ENCODE results near the gene CDH22. TPM values are rescaled to one million over a fixed set of nuclear protein-coding genes. Genes with fewer than 3 reads are reported as not detected.

CDH22 gene
- total RNA-seq, 3 donors from 2014 or later, result 0.15 to 0.66 (median 0.16) TPM

GRCh38 chr20:46315311-46315710 is 7.0 kb upstream of the CDH22 start:
- Histone ChIP-seq H3K36me3 (no peaks in the 10 kb centered on the region), H3K27me3 (peaks cover 0 to 78% of the 10 kb centered on the region in 2 donors), H3K4me3 (no peak overlapping the region), H3K4me1 (no peaks in the 10 kb centered on the region), H3K27ac (no peak overlapping the region), H3K9me3 (no peaks in the 10 kb centered on the region)
- DNase-seq (ENCODE audit: low spot score in 2 of 2), result no peak
- TF ChIP-seq POLR2A (IDR thresholded peaks at IDR 0.05) (no peak), POLR2AphosphoS5 (IDR thresholded peaks at IDR 0.05) (no peak), CTCF (IDR thresholded peaks at IDR 0.05) (no peak)
- intact Hi-C loops (cut with DNase I; ENCODE audit: low total_unique reads), result no loop called here

- no peaks in the 10 kb centered on the region for H3K36me3 ChIP-seq
- DNase-seq (ENCODE audit: low spot score in 2 of 2), result no peak
- no peak overlapping the region for H3K27ac ChIP-seq
- intact Hi-C loops (cut with DNase I; ENCODE audit: low total_unique reads), result no loop called here
- TF ChIP-seq POLR2AphosphoS5 (IDR thresholded peaks at IDR 0.05), result no peak
- no peak for TF ChIP-seq POLR2A (IDR thresholded peaks at IDR 0.05)
- TF ChIP-seq CTCF (IDR thresholded peaks at IDR 0.05), result no peak
- H3K9me3 ChIP-seq, result no peaks in the 10 kb centered on the region
- peak overlapping the region in 1 of 3 donors; percentile 49 for H3K4me3 ChIP-seq
- H3K4me1 ChIP-seq, result peaks cover under 1 to 6% of the 10 kb centered on the region in 2 donors
- H3K27me3 ChIP-seq, result peaks cover 0 to 93% of the 10 kb centered on the region in 2 donors
These were observed 4.9 kb upstream of the CDH22 start for GRCh38 chr20:46312945-46313861.

- no peaks in the 10 kb centered on the region for H3K9me3 ChIP-seq
- no peaks in the 10 kb centered on the region for H3K36me3 ChIP-seq
- no peak for DNase-seq (ENCODE audit: low spot score in 2 of 2)
- H3K27ac ChIP-seq, result no peak overlapping the region
- peak overlapping the region in 2 of 3 donors; percentile 15 to 49 for H3K4me3 ChIP-seq
- no peak for TF ChIP-seq CTCF (IDR thresholded peaks at IDR 0.05)
- TF ChIP-seq POLR2A (IDR thresholded peaks at IDR 0.05), result no peak
- no peak for TF ChIP-seq POLR2AphosphoS5 (IDR thresholded peaks at IDR 0.05)
- intact Hi-C loops (cut with DNase I; ENCODE audit: low total_unique reads), result no loop called here
- peaks cover 0 to 94% of the 10 kb centered on the region in 2 donors for H3K27me3 ChIP-seq
- peaks cover 3 to 11% of the 10 kb centered on the region in 2 donors for H3K4me1 ChIP-seq
These were observed 4.0 kb upstream of the CDH22 start for GRCh38 chr20:46312075-46312944.

- H3K4me3 ChIP-seq, result no peak overlapping the region
- peaks cover 3 to 13% of the 10 kb centered on the region in 2 donors for H3K4me1 ChIP-seq
- TF ChIP-seq CTCF (IDR thresholded peaks at IDR 0.05) (no peak), POLR2AphosphoS5 (IDR thresholded peaks at IDR 0.05) (no peak), POLR2A (IDR thresholded peaks at IDR 0.05) (no peak)
- DNase-seq (ENCODE audit: low spot score in 2 of 2), result no peak
- no peaks in the 10 kb centered on the region for H3K36me3 ChIP-seq
- no peak overlapping the region for H3K27ac ChIP-seq
- H3K27me3 ChIP-seq, result peaks cover 2 to 94% of the 10 kb centered on the region in 2 donors
- no peaks in the 10 kb centered on the region for H3K9me3 ChIP-seq
- intact Hi-C loops (cut with DNase I; ENCODE audit: low total_unique reads), result no loop called here
These were observed 3.4 kb upstream of the CDH22 start for GRCh38 chr20:46311719-46312074.
